Left ventricle myocardium superior (tissue), 1 donor: ENCODE measurements around the gene LCLAT1. TPM values are rescaled to one million over a fixed set of nuclear protein-coding genes. Genes with fewer than 3 reads are reported as not detected.
"Not testable (repeated sequence)": the region's sequence is repeated elsewhere in the genome, so short reads cannot be mapped to it uniquely, and the experiment has no call there.

Source experiments
- ATAC-seq: fragments of 200-7000 bp; cut with Tn5 transposase; one replicate; pipeline ENCODE4 v1.9.1; 2020; ENCODE audit warnings: mild to moderate bottlenecking, moderate library complexity
- DNase-seq: peaks from one replicate; pipeline ENCODE4 v3.0.0-alpha.2; 2020
- intact Hi-C: fragments of 100-400 bp; cut with micrococcal nuclease; formaldehyde crosslinking; loops from one replicate; pipeline ENCODE4 v1.11.0; 2022
- total RNA-seq: library from RNA; stranded (reverse); fragmentation: NEBNext Ultra II Directional; extraction: Animal tissue kit (Norgen Biotek cat#: 25700); gene quantifications from one replicate; pipeline ENCODE4 v1.2.1, GENCODE V29; 2021
- donor health status: DM: no; HTN: yes; CAD: no; lungs with severe emphysema.

Gene LCLAT1
- total RNA-seq, 1 donor from 2014 or later = 33.9 TPM

- DNase-seq (no peak), ATAC-seq (peak; percentile 60)
- intact Hi-C loops = no loop called here
These were observed 173.1 kb downstream of the LCLAT1 start for GRCh38 chr2:30620102-30620501.

- intact Hi-C loops = no loop called here
- ATAC-seq (no peak), DNase-seq (no peak)
These were observed 174.8 kb downstream of the LCLAT1 start for GRCh38 chr2:30621836-30622235.

- ATAC-seq (peak; percentile 32), DNase-seq (no peak)
- intact Hi-C loops = no loop called here
These were observed 175.4 kb downstream of the LCLAT1 start for GRCh38 chr2:30622452-30622851.

GRCh38 chr2:30625276-30625675 lies 178.2 kb downstream of the LCLAT1 start:
- DNase-seq = no peak
- intact Hi-C loops = no loop called here
- no peak for ATAC-seq

GRCh38 chr2:30625701-30626100 lies 178.7 kb downstream of the LCLAT1 start:
- ATAC-seq (peak; percentile 93), DNase-seq (no peak)
- intact Hi-C loops = no loop called here

GRCh38 chr2:30626397-30626796 lies 179.4 kb downstream of the LCLAT1 start:
- intact Hi-C loops = no loop called here
- no peak for DNase-seq
- no peak for ATAC-seq

GRCh38 chr2:30627151-30627550 lies 180.1 kb downstream of the LCLAT1 start:
- no peak for DNase-seq
- intact Hi-C loops = no loop called here
- ATAC-seq = no peak

GRCh38 chr2:30628341-30628740 lies 181.3 kb downstream of the LCLAT1 start:
- no peak for DNase-seq
- ATAC-seq = no peak
- intact Hi-C loops = no loop called here

GRCh38 chr2:30629866-30630265 lies 182.8 kb downstream of the LCLAT1 start:
- DNase-seq (no peak), ATAC-seq (no peak)
- intact Hi-C loops = no loop called here

- intact Hi-C loops = no loop called here
These were observed 184.1 kb downstream of the LCLAT1 start for GRCh38 chr2:30631051-30631671.

GRCh38 chr2:30633039-30633438 lies 186.0 kb downstream of the LCLAT1 start:
- DNase-seq (no peak), ATAC-seq (no peak)
- intact Hi-C loops = no loop called here

More at GRCh38 chr2:30631051-30631671, 184.1 kb downstream of the LCLAT1 start:
- DNase-seq (no peak), ATAC-seq (peak; percentile 63)

- ATAC-seq = no peak
- intact Hi-C loops = no loop called here
- DNase-seq = no peak
These were observed 189.3 kb downstream of the LCLAT1 start for GRCh38 chr2:30636311-30636710.

- DNase-seq (no peak), ATAC-seq (no peak)
These were observed 192.8 kb downstream of the LCLAT1 start for GRCh38 chr2:30639836-30640235.

GRCh38 chr2:30641765-30642345 lies 194.8 kb downstream of the LCLAT1 start:
- intact Hi-C loops = no loop called here
- ATAC-seq (no peak), DNase-seq (no peak)

More at GRCh38 chr2:30639836-30640235, 192.8 kb downstream of the LCLAT1 start:
- intact Hi-C loops = no loop called here

- DNase-seq, ATAC-seq, intact Hi-C loops: not testable (repeated sequence)
These were observed 196.0 kb downstream of the LCLAT1 start for GRCh38 chr2:30643013-30643412.

- DNase-seq (no peak), ATAC-seq (no peak)
- intact Hi-C loops = no loop called here
These were observed 196.6 kb downstream of the LCLAT1 start for GRCh38 chr2:30643674-30644073.

- intact Hi-C loops = no loop called here
- no peak for ATAC-seq
- DNase-seq = no peak
These were observed 198.2 kb downstream of the LCLAT1 start for GRCh38 chr2:30645081-30645744.

GRCh38 chr2:30645745-30646119 lies 198.7 kb downstream of the LCLAT1 start:
- intact Hi-C loops = no loop called here

GRCh38 chr2:30647752-30648457 lies 200.9 kb downstream of the LCLAT1 start:
- intact Hi-C loops = no loop called here
- DNase-seq = no peak

More at GRCh38 chr2:30645745-30646119, 198.7 kb downstream of the LCLAT1 start:
- no peak for ATAC-seq
- DNase-seq = no peak

GRCh38 chr2:30649278-30649677 lies 202.2 kb downstream of the LCLAT1 start:
- ATAC-seq (no peak), DNase-seq (no peak)
- intact Hi-C loops = no loop called here

More at GRCh38 chr2:30647752-30648457, 200.9 kb downstream of the LCLAT1 start:
- no peak for ATAC-seq
